ENCODE measurements around the gene TGFB2. TPM values are rescaled to one million over a fixed set of nuclear protein-coding genes. Genes with fewer than 3 reads are reported as not detected.
A peak's percentile ranks its signal among the peaks of the same experiment; 100 is the strongest.

TGFB2 gene
- total and polyA plus RNA-seq, 2 donors (not counting 3 experiments of a cell fraction or from before 2014, with no cell fraction given) = 21.2 to 43.5 TPM

- FAIRE-seq = no peak
- CTCF ChIA-PET = interaction anchor here (1.4 kb wide), 1 partner anchor 1230 kb away, joined by 3 read pairs; no protein-coding TSS in a partner anchor
- BruUV-seq (replicated peaks) = no TSS peak
- H3K9ac ChIP-seq (replicated peaks; ENCODE audit: extremely low read depth, insufficient read depth, low read length) = no peak overlapping the region
- H3K36me3 ChIP-seq (ENCODE audit: control insufficient read depth in 2 of 2, extremely low read depth in 1 of 2, insufficient read depth in 2 of 2, low read length in 2 of 2) = no peaks in the 10 kb centered on the region
- no peaks in the 10 kb centered on the region for H3K79me2 ChIP-seq (ENCODE audit: control insufficient read depth, insufficient read depth, low read length)
- H3K27me3 ChIP-seq (ENCODE audit: control insufficient read depth in 2 of 2, insufficient read depth in 2 of 2, low read length in 2 of 2) = no peaks in the 10 kb centered on the region
- H3K27ac ChIP-seq (ENCODE audit: insufficient read depth, low read depth, low read length) = no peak overlapping the region
- no peak overlapping the region for H3K4me3 ChIP-seq (replicated peaks in 1 of 3; ENCODE audit: insufficient read depth in 1 of 3, low read depth in 1 of 3, low read length in 3 of 3)
- intact Hi-C loops (cut with micrococcal nuclease) (no loop called here), dilution Hi-C loops (cut with MboI; ENCODE audit: extremely low pct_ligation_motif_present, low sequenced_read_pairs) (no loop called here)
- no peak for DNase-seq (ENCODE audit: low read depth, low spot score)
- TF ChIP-seq MAX (IDR thresholded peaks at IDR 0.05; ENCODE audit: insufficient read depth, insufficient read length) (no peak), JUN (IDR thresholded peaks at IDR 0.05; ENCODE audit: borderline replicate concordance, insufficient read depth, insufficient read length, low read depth) (no peak), EZH2 (IDR thresholded peaks at IDR 0.05; ENCODE audit: borderline replicate concordance, low read depth, low read length, severe bottlenecking) (no peak)
- H4K20me1 ChIP-seq (replicated peaks; ENCODE audit: control insufficient read depth, extremely low read depth, insufficient read depth, low read length) = no peaks in the 10 kb centered on the region
- H3K9me3 ChIP-seq (replicated peaks; ENCODE audit: control insufficient read depth, insufficient read depth, low read length) = no peaks in the 10 kb centered on the region
- peaks cover 9% of the 10 kb centered on the region for H3K4me1 ChIP-seq (ENCODE audit: control insufficient read depth, extremely low read depth, insufficient read depth, low read length)
- no peak overlapping the region for H3K4me2 ChIP-seq (ENCODE audit: insufficient read depth, low read length)
- H2AFZ ChIP-seq (ENCODE audit: low read depth, low read length) = no peak overlapping the region
- POLR2A ChIA-PET = no interaction called here
- H3K9me1 ChIP-seq (replicated peaks; ENCODE audit: control insufficient read depth, extremely low read depth, insufficient read depth, low read length) = no peaks in the 10 kb centered on the region
Observed at GRCh38 chr1:218431476-218431875, 86.3 kb downstream of the TGFB2 start.

DNA sequence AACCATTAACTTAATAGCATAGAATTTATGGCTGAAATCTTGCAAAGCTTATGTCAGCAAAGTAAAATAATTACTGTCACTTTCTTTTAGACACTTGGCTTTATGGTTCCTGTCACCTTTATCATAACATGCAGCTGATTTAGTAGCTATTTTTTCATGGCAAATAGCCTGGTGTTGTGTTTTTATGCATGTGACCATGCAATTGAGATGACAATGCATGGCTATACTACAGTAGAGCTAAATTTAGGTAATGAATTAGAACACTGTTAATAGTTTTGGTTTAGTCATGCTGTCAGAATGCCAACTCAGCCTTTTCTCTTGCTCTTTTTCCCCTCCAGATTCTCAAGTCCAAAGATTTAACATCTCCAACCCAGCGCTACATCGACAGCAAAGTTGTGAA, 88.6 kb downstream of the TGFB2 start:
- CTCF ChIA-PET = no interaction called here
- no peak overlapping the region for H3K9ac ChIP-seq (replicated peaks; ENCODE audit: extremely low read depth, insufficient read depth, low read length)
- no peak for TF ChIP-seq EZH2 (IDR thresholded peaks at IDR 0.05; ENCODE audit: borderline replicate concordance, low read depth, low read length, severe bottlenecking)
- TF ChIP-seq MAX (IDR thresholded peaks at IDR 0.05; ENCODE audit: insufficient read depth, insufficient read length) = no peak
- H3K9me1 ChIP-seq (replicated peaks; ENCODE audit: control insufficient read depth, extremely low read depth, insufficient read depth, low read length) = no peaks in the 10 kb centered on the region
- H3K4me1 ChIP-seq (ENCODE audit: control insufficient read depth, extremely low read depth, insufficient read depth, low read length) = peaks cover 9% of the 10 kb centered on the region
- H3K79me2 ChIP-seq (ENCODE audit: control insufficient read depth, insufficient read depth, low read length) = no peaks in the 10 kb centered on the region
- no TSS peak for BruUV-seq (replicated peaks)
- H3K4me3 ChIP-seq (replicated peaks in 1 of 3; ENCODE audit: insufficient read depth in 1 of 3, low read depth in 1 of 3, low read length in 3 of 3) = no peak overlapping the region
- H2AFZ ChIP-seq (ENCODE audit: low read depth, low read length) = no peak overlapping the region
- H3K36me3 ChIP-seq (ENCODE audit: control insufficient read depth in 2 of 2, extremely low read depth in 1 of 2, insufficient read depth in 2 of 2, low read length in 2 of 2) = no peaks in the 10 kb centered on the region
- peak; percentile 31 for FAIRE-seq
- no peak overlapping the region for H3K4me2 ChIP-seq (ENCODE audit: insufficient read depth, low read length)
- intact Hi-C loops (cut with micrococcal nuclease) (no loop called here), dilution Hi-C loops (cut with MboI; ENCODE audit: extremely low pct_ligation_motif_present, low sequenced_read_pairs) (no loop called here)
- no peaks in the 10 kb centered on the region for H3K9me3 ChIP-seq (replicated peaks; ENCODE audit: control insufficient read depth, insufficient read depth, low read length)
- H3K27ac ChIP-seq (ENCODE audit: insufficient read depth, low read depth, low read length) = no peak overlapping the region
- DNase-seq (ENCODE audit: low read depth, low spot score) = no peak
- POLR2A ChIA-PET = no interaction called here
- no peaks in the 10 kb centered on the region for H3K27me3 ChIP-seq (ENCODE audit: control insufficient read depth in 2 of 2, insufficient read depth in 2 of 2, low read length in 2 of 2)
- H4K20me1 ChIP-seq (replicated peaks; ENCODE audit: control insufficient read depth, extremely low read depth, insufficient read depth, low read length) = no peaks in the 10 kb centered on the region
